Activated CD8-positive, alpha-beta T cell treated with anti-CD3 and anti-CD28 coated beads, Interleukin-2, amount 10 ng/mL, durations not matched to agents 7 days and 5 days (primary cell): ENCODE data around the gene IRX4. TPM values are rescaled to one million over a fixed set of nuclear protein-coding genes. Genes with fewer than 3 reads are reported as not detected.

ENCODE experiments used
- ATAC-seq: fragments of 150-1000 bp; cut with Tn5 transposase; one replicate; pipeline ENCODE4 v1.10.0; 2021; ENCODE audit warnings: moderate library complexity
- CTCF ChIA-PET: fragments of 350-600 bp; sonication (Branson Sonifier 250); formaldehyde crosslinking; loops from one replicate; lab custom pipeline; 2021; ENCODE audit warnings: antibody characterized with exemption; lab: Charles Lee
- POLR2A ChIA-PET: fragments of 350-600 bp; sonication (Branson Sonifier 250); formaldehyde crosslinking; loops from one replicate; lab custom pipeline; 2021; ENCODE audit warnings: antibody characterized with exemption; lab: Charles Lee
- DNase-seq: peaks from one replicate; pipeline ENCODE4 v3.0.0-alpha.2; 2020
- H3K27ac Mint-ChIP-seq: one replicate; pipeline ENCODE4 v1.8.0; 2021; ENCODE audit warnings: mild to moderate bottlenecking, mixed read lengths
- H3K27me3 Mint-ChIP-seq: one replicate; pipeline ENCODE4 v1.8.0; 2021; ENCODE audit warnings: low read depth, mixed read lengths
- H3K36me3 Mint-ChIP-seq: one replicate; pipeline ENCODE4 v1.8.0; 2021; ENCODE audit warnings: low read depth, mixed read lengths
- H3K4me1 Mint-ChIP-seq: one replicate; pipeline ENCODE4 v1.8.0; 2021; ENCODE audit warnings: low read depth, mixed read lengths
- H3K4me3 Mint-ChIP-seq: one replicate; pipeline ENCODE4 v1.8.0; 2021; ENCODE audit warnings: mild to moderate bottlenecking, mixed read lengths
- H3K9me3 Mint-ChIP-seq: one replicate; pipeline ENCODE4 v1.8.0; 2022; ENCODE audit warnings: mixed read lengths; ENCODE audit not compliant: insufficient read depth
- total RNA-seq, 2 experiments: library from RNA; stranded (reverse); gene quantifications; one replicate each; pipeline ENCODE4 v1.2.3, GENCODE V29; 2021

The IRX4 gene
- total RNA-seq, 2 experiments from 2014 or later, result not detected

GRCh38 chr5:1910861-1911772, 28.4 kb upstream of the IRX4 start:
- DNase-seq (no peak), ATAC-seq (no peak)
- H3K4me3 Mint-ChIP-seq, result no peak overlapping the region
- no peaks in the 10 kb centered on the region for H3K36me3 Mint-ChIP-seq
- H3K9me3 Mint-ChIP-seq, result no peaks in the 10 kb centered on the region
- H3K27ac Mint-ChIP-seq, result no peak overlapping the region
- no peaks in the 10 kb centered on the region for H3K27me3 Mint-ChIP-seq
- ChIA-PET POLR2A (no interaction called here), CTCF (no interaction called here)
- H3K4me1 Mint-ChIP-seq, result no peaks in the 10 kb centered on the region

GRCh38 chr5:1910081-1910760, 27.5 kb upstream of the IRX4 start:
- Mint-ChIP-seq H3K36me3 (no peaks in the 10 kb centered on the region), H3K4me3 (no peak overlapping the region), H3K27ac (no peak overlapping the region), H3K4me1 (no peaks in the 10 kb centered on the region), H3K27me3 (no peaks in the 10 kb centered on the region), H3K9me3 (no peaks in the 10 kb centered on the region)
- ChIA-PET CTCF (no interaction called here), POLR2A (no interaction called here)
- no peak for DNase-seq
- ATAC-seq, result no peak

- Mint-ChIP-seq H3K4me3 (no peak overlapping the region), H3K9me3 (no peaks in the 10 kb centered on the region), H3K27me3 (no peaks in the 10 kb centered on the region), H3K27ac (no peak overlapping the region), H3K36me3 (no peaks in the 10 kb centered on the region), H3K4me1 (no peaks in the 10 kb centered on the region)
- no peak for ATAC-seq
- no peak for DNase-seq
- ChIA-PET CTCF (no interaction called here), POLR2A (no interaction called here)
Observed at GRCh38 chr5:1909346-1909985, 26.7 kb upstream of the IRX4 start.

- ChIA-PET CTCF (no interaction called here), POLR2A (no interaction called here)
- H3K4me3 Mint-ChIP-seq, result no peak overlapping the region
Observed at GRCh38 chr5:1908931-1909330, 26.2 kb upstream of the IRX4 start.

GRCh38 chr5:1907616-1908015, 24.9 kb upstream of the IRX4 start:
- CTCF ChIA-PET, result no interaction called here
- no peak overlapping the region for H3K4me3 Mint-ChIP-seq
- no peak for ATAC-seq
- no peaks in the 10 kb centered on the region for H3K4me1 Mint-ChIP-seq
- no peaks in the 10 kb centered on the region for H3K9me3 Mint-ChIP-seq
- H3K27ac Mint-ChIP-seq, result no peak overlapping the region
- peaks cover 2% of the 10 kb centered on the region for H3K27me3 Mint-ChIP-seq
- DNase-seq, result no peak
- H3K36me3 Mint-ChIP-seq, result no peaks in the 10 kb centered on the region
- POLR2A ChIA-PET, result no interaction called here

More at GRCh38 chr5:1908931-1909330, 26.2 kb upstream of the IRX4 start:
- Mint-ChIP-seq H3K36me3 (no peaks in the 10 kb centered on the region), H3K27ac (no peak overlapping the region), H3K4me1 (no peaks in the 10 kb centered on the region), H3K9me3 (no peaks in the 10 kb centered on the region), H3K27me3 (peaks cover under 1% of the 10 kb centered on the region)
- ATAC-seq (no peak), DNase-seq (no peak)

GRCh38 chr5:1905108-1905507, 22.4 kb upstream of the IRX4 start:
- Mint-ChIP-seq H3K4me3 (no peak overlapping the region), H3K4me1 (no peaks in the 10 kb centered on the region), H3K27me3 (peaks cover 14% of the 10 kb centered on the region), H3K36me3 (no peaks in the 10 kb centered on the region), H3K27ac (no peak overlapping the region), H3K9me3 (no peaks in the 10 kb centered on the region)
- POLR2A ChIA-PET, result no interaction called here
- DNase-seq, result no peak
- ATAC-seq, result no peak
- CTCF ChIA-PET, result no interaction called here

- Mint-ChIP-seq H3K27me3 (peaks cover 14% of the 10 kb centered on the region), H3K4me1 (no peaks in the 10 kb centered on the region), H3K36me3 (no peaks in the 10 kb centered on the region), H3K27ac (no peak overlapping the region), H3K4me3 (no peak overlapping the region), H3K9me3 (no peaks in the 10 kb centered on the region)
- ChIA-PET POLR2A (no interaction called here), CTCF (no interaction called here)
- DNase-seq, result no peak
- ATAC-seq, result no peak
Observed at GRCh38 chr5:1901983-1902382, 19.3 kb upstream of the IRX4 start.

- ChIA-PET CTCF (no interaction called here), POLR2A (no interaction called here)
- DNase-seq (no peak), ATAC-seq (no peak)
- Mint-ChIP-seq H3K4me1 (no peaks in the 10 kb centered on the region), H3K4me3 (no peak overlapping the region), H3K27me3 (peaks cover 15% of the 10 kb centered on the region), H3K9me3 (no peaks in the 10 kb centered on the region), H3K27ac (no peak overlapping the region), H3K36me3 (no peaks in the 10 kb centered on the region)
Observed at GRCh38 chr5:1901061-1901460, 18.3 kb upstream of the IRX4 start.

GRCh38 chr5:1899201-1899600, 16.5 kb upstream of the IRX4 start:
- Mint-ChIP-seq H3K4me3 (no peak overlapping the region), H3K4me1 (no peaks in the 10 kb centered on the region), H3K9me3 (no peaks in the 10 kb centered on the region), H3K27me3 (peaks cover 15% of the 10 kb centered on the region), H3K27ac (no peak overlapping the region), H3K36me3 (no peaks in the 10 kb centered on the region)
- DNase-seq (no peak), ATAC-seq (no peak)
- POLR2A ChIA-PET, result no interaction called here
- CTCF ChIA-PET, result no interaction called here

GRCh38 chr5:1897816-1898450, 15.2 kb upstream of the IRX4 start:
- H3K4me1 Mint-ChIP-seq, result no peaks in the 10 kb centered on the region
- no peak overlapping the region for H3K4me3 Mint-ChIP-seq
- H3K27me3 Mint-ChIP-seq, result peaks cover 14% of the 10 kb centered on the region
- H3K36me3 Mint-ChIP-seq, result no peaks in the 10 kb centered on the region
- H3K27ac Mint-ChIP-seq, result no peak overlapping the region
- no peaks in the 10 kb centered on the region for H3K9me3 Mint-ChIP-seq
- ChIA-PET POLR2A (no interaction called here), CTCF (no interaction called here)
- ATAC-seq (no peak), DNase-seq (no peak)

- Mint-ChIP-seq H3K4me1 (no peaks in the 10 kb centered on the region), H3K27ac (no peak overlapping the region), H3K4me3 (no peak overlapping the region), H3K27me3 (peaks cover 14% of the 10 kb centered on the region), H3K36me3 (no peaks in the 10 kb centered on the region), H3K9me3 (no peaks in the 10 kb centered on the region)
- no peak for ATAC-seq
- ChIA-PET POLR2A (no interaction called here), CTCF (no interaction called here)
- DNase-seq, result no peak
Observed at GRCh38 chr5:1897386-1897785, 14.7 kb upstream of the IRX4 start.
